SU-DHL-6 (cell line): ENCODE results near the gene BCL2.

Experiments used
- H2AFZ ChIP-seq: fragments of 200-600 bp; sonication (generic); 2 replicates; pipeline ENCODE4 v1.6.1; 2014; ENCODE audit warnings: low read depth, mild to moderate bottlenecking, moderate library complexity, mixed read lengths, antibody characterized with exemption, low read length; ENCODE audit not compliant: severe bottlenecking
- H3F3A ChIP-seq: fragments of 200-600 bp; shearing (Covaris generic); 2 replicates; pipeline ENCODE4 v1.6.0; 2016; ENCODE audit warnings: antibody characterized with exemption, mild to moderate bottlenecking; ENCODE audit not compliant: insufficient read depth
- H3K27ac ChIP-seq: fragments of 200-600 bp; sonication (generic); 2 replicates; pipeline ENCODE4 v1.5.1; 2016; ENCODE audit warnings: low read depth, mild to moderate bottlenecking, low read length, moderate library complexity, mixed read lengths
- H3K27me3 ChIP-seq: fragments of 200-600 bp; sonication (generic), shearing (Covaris generic); 2 replicates; pipeline ENCODE4 v1.6.0; 2014; ENCODE audit warnings: mild to moderate bottlenecking, low read length
- H3K36me3 ChIP-seq: fragments of 200-600 bp; sonication (generic); 2 replicates; pipeline ENCODE4 v1.6.1; 2014; ENCODE audit warnings: mild to moderate bottlenecking, low read length, mixed read lengths
- H3K4me2 ChIP-seq: fragments of 300-600, 200-600 bp; shearing (Covaris generic), sonication (generic); 2 replicates; pipeline ENCODE4 v1.6.0; 2014; ENCODE audit warnings: low read length, low read depth, mild to moderate bottlenecking; ENCODE audit not compliant: poor library complexity, severe bottlenecking
- H3K4me3 ChIP-seq: fragments of 200-600 bp; sonication (generic); 2 replicates; pipeline ENCODE4 v1.5.1; 2014; ENCODE audit warnings: antibody characterized with exemption, low read length, mild to moderate bottlenecking, mixed read lengths; ENCODE audit not compliant: insufficient read depth, poor library complexity, severe bottlenecking
- H3K79me2 ChIP-seq: fragments of 200-600 bp; sonication (generic); 2 replicates; pipeline ENCODE4 v1.6.1; 2014; ENCODE audit warnings: mild to moderate bottlenecking, low read length, moderate library complexity; ENCODE audit not compliant: insufficient read depth
- H3K9ac ChIP-seq: fragments of 200-600 bp; sonication (generic); 2 replicates; pipeline ENCODE4 v1.7.0; 2014; ENCODE audit warnings: mild to moderate bottlenecking, low read length
- H3K9me2 ChIP-seq: fragments of 200-600 bp; sonication (generic); replicated peaks from 2 replicates; pipeline ENCODE4 v1.6.1; 2014; ENCODE audit warnings: low read length; ENCODE audit not compliant: insufficient read depth
- H3K9me3 ChIP-seq: fragments of 200-600 bp; sonication (generic); 2 replicates; pipeline ENCODE4 v1.6.1; 2014; ENCODE audit warnings: low read length, mixed read lengths; ENCODE audit not compliant: insufficient read depth
- H4K20me1 ChIP-seq: fragments of 200-600 bp; sonication (generic); 2 replicates; pipeline ENCODE4 v1.6.1; 2014; ENCODE audit warnings: low read depth, mild to moderate bottlenecking, antibody characterized with exemption, low read length, moderate library complexity, mixed read lengths
- EZH2phosphoT487 ChIP-seq: fragments of 200-600 bp; sonication (generic), shearing (Covaris generic); conservative IDR thresholded peaks from 2 replicates; pipeline ENCODE4 v1.6.1; 2018; ENCODE audit warnings: mild to moderate bottlenecking, antibody characterized with exemption, low read length, moderate library complexity, mixed read lengths
- TF ChIP-seq, protein P1 (sequence below): fragments of 200-600 bp; sonication (generic); IDR thresholded peaks from one replicate; pipeline ENCODE4 v1.5.1; 2017; ENCODE audit warnings: antibody characterized with exemption, mild to moderate bottlenecking, low read length, moderate library complexity; ENCODE audit not compliant: insufficient read depth, poor library complexity, severe bottlenecking

The BCL2 gene

DNA sequence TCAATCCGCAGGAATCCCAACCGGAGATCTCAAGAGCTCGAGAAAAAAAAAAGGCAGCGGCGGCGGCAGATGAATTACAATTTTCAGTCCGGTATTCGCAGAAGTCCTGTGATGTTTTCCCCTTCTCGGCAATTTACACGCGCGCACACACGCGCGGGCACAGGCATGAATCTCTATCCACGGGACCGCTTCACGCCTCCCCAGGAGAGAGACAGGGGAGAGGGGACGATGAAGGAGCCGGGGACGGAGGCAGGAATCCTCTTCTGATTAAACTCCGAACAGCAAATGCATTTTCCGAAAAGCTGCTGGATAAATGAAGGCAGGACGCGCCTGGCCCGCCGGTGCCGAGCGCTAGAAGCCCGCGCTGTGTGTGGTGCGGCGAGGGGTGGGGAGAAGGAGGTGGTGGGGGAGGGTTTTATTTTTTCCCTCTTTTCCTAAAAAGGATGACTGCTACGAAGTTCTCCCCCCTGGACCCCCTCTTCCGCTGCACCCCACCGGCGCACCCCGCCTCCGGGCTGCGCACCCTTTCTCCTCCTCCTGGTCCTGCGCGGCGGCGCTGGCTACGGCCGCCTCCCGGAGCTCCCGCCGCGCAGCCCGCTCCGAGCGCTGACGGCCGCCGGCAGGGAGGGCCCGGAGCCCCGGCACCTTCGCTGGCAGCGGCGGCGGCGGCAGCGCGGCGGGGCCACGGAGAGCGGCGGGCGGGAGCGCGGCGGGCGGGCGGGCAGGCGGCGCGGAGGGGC, at the start of gene BCL2:
TSS of gene BCL2 (minus strand) at position 387 of the 740 bp plus-strand sequence.
- peak within 1 kb of the TSS; percentile 65 for H2AFZ ChIP-seq

DNA sequence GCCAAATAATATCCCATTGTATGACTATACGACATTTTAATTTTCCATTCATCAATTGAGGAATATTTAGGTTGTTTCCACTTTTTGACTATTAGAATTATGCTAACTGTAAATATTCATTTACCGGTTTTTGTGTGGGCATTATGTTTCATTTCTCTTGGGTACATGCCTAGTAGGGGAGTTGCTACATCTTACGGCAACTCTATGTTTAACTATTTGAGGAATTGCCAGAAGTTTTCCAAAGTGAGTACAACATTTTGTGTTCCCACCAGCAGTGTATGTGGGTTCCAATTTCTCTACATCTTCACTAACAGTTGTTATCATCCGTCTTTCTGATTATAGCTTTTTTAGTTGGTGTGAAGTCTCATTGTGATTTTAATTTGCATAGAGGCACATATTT, 49.0 kb upstream of the BCL2 start:
- no peak overlapping the region for H3K9ac ChIP-seq
- no peak overlapping the region for H2AFZ ChIP-seq

More for the DNA sequence above, at the start of gene BCL2:
- no peaks in the 10 kb centered on the region for H3K9me3 ChIP-seq
- H3F3A ChIP-seq, result peaks cover 33% of the 10 kb centered on the region
- no peaks in the 10 kb centered on the region for H3K9me2 ChIP-seq
- H3K4me2 ChIP-seq, result peak within 1 kb of the TSS; percentile 86
- H3K27me3 ChIP-seq, result no peaks in the 10 kb centered on the region
- H4K20me1 ChIP-seq, result 0 out of 2 replicates have a peak, but pooled peaks cover 17% of the 10 kb centered on the region
- peak within 1 kb of the TSS; percentile 91 for H3K27ac ChIP-seq
- peaks cover 39% of the 10 kb centered on the region for H3K36me3 ChIP-seq
- no peak for TF ChIP-seq EZH2phosphoT487
- TF ChIP-seq, protein P1, sequence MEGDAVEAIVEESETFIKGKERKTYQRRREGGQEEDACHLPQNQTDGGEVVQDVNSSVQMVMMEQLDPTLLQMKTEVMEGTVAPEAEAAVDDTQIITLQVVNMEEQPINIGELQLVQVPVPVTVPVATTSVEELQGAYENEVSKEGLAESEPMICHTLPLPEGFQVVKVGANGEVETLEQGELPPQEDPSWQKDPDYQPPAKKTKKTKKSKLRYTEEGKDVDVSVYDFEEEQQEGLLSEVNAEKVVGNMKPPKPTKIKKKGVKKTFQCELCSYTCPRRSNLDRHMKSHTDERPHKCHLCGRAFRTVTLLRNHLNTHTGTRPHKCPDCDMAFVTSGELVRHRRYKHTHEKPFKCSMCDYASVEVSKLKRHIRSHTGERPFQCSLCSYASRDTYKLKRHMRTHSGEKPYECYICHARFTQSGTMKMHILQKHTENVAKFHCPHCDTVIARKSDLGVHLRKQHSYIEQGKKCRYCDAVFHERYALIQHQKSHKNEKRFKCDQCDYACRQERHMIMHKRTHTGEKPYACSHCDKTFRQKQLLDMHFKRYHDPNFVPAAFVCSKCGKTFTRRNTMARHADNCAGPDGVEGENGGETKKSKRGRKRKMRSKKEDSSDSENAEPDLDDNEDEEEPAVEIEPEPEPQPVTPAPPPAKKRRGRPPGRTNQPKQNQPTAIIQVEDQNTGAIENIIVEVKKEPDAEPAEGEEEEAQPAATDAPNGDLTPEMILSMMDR, result no peak
- H3K4me3 ChIP-seq, result peak within 1 kb of the TSS; percentile 85
- H3K9ac ChIP-seq, result peak within 1 kb of the TSS; percentile 83
- H3K79me2 ChIP-seq, result peaks cover 51% of the 10 kb centered on the region

DNA sequence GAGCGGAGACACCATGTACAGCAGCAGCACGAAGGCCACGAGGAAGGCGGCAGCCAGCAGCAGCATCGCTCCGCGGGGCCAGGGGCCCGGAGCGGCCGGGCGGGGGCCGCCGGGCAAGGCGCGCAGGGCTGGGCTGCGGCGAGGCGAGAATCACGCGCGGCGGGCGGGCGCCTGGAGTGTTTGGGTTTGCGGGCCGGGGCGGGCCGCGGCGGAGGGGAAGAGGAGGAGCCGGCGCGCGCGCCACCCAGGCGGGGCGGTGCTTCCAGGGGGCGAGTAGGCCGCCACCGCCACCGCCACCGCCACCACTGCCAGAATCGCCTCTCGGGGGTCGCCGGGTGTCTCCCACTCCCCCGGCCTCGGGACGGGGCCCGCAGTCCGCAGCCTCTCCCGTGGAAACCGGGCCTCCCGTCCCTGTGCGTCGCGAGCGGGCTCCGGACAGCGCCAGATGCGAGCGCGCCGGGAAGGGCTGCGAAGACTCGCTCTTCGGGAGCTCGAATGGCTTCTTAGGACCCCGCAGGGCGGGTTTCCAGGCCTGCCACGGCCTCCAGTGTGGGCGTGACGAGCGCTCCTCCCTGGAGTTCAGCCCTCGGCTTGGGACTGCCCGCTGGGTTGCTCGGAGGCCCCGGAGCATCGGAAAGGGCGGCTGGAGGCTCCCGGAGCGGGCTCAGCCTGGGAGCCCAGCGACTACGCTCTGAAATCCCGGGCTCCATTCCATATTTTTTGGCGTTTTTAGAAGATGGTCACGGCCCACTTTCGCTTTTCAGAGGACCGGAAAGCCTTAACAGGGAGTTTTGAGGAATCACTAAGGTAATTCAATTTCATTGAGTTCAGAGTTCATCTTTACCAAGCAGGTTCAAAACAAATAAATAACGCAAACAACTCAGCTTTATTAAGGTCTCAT, 47.7 kb upstream of the BCL2 start, which contains the start of gene KDSR:
TSS of gene KDSR (minus strand) at position 154 of the 901 bp plus-strand sequence. CDS start at position 66, 88 bp downstream.
- peak within 1 kb of the TSS; percentile 75 for H3K4me3 ChIP-seq
- no peaks in the 10 kb centered on the region for H3K9me2 ChIP-seq
- no peaks in the 10 kb centered on the region for H3K79me2 ChIP-seq
- H3K27ac ChIP-seq, result no peak within 1 kb of the TSS
- H3K36me3 ChIP-seq, result no peaks in the 10 kb centered on the region
- no peaks in the 10 kb centered on the region for H3F3A ChIP-seq
- no peaks in the 10 kb centered on the region for H4K20me1 ChIP-seq
- peak within 1 kb of the TSS; percentile 91 for H2AFZ ChIP-seq
- TF ChIP-seq, protein P1, result no peak
- no peak for TF ChIP-seq EZH2phosphoT487
- no peaks in the 10 kb centered on the region for H3K27me3 ChIP-seq
- peak within 1 kb of the TSS; percentile 79 for H3K9ac ChIP-seq
- peak within 1 kb of the TSS; percentile 88 for H3K4me2 ChIP-seq
- no peaks in the 10 kb centered on the region for H3K9me3 ChIP-seq

More for the DNA sequence above, 49.0 kb upstream of the BCL2 start:
- H3K36me3 ChIP-seq, result no peaks in the 10 kb centered on the region
- H3K9me2 ChIP-seq, result no peaks in the 10 kb centered on the region
- H3K9me3 ChIP-seq, result no peaks in the 10 kb centered on the region
- H3K27me3 ChIP-seq, result no peaks in the 10 kb centered on the region
- H3K4me2 ChIP-seq, result peak overlapping the region; percentile 88
- no peaks in the 10 kb centered on the region for H3K79me2 ChIP-seq
- H4K20me1 ChIP-seq, result no peaks in the 10 kb centered on the region
- H3K4me3 ChIP-seq, result no peak overlapping the region
- H3F3A ChIP-seq, result no peaks in the 10 kb centered on the region
- no peak overlapping the region for H3K27ac ChIP-seq
- no peak for TF ChIP-seq EZH2phosphoT487
- TF ChIP-seq, protein P1, result no peak
